Measurements from ENCODE around the gene GC. TPM values are rescaled to one million over a fixed set of nuclear protein-coding genes. Genes with fewer than 3 reads are reported as not detected.

The GC gene
- total and polyA plus RNA-seq, 9 of the 15 experiments (the other 6 are each of a cell fraction or from before 2014, with no cell fraction given), result 0.44 TPM; not detected in 8

GRCh38 chr4:71833232-71833900 is 49.5 kb upstream of the GC start (continued):
- TF ChIP-seq MGA (IDR thresholded peaks at IDR 0.05) (peak; percentile 79), MYC (IDR thresholded peaks at IDR 0.05; ENCODE audit: low read depth, low read length) (0 out of 2 replicates have a peak, but pooled peaks have one; percentile 20), MYC (CRISPR knock-in tag; IDR thresholded peaks at IDR 0.05; ENCODE audit: borderline replicate concordance, low read depth) (no peak), BCL6 (CRISPR knock-in tag; IDR thresholded peaks at IDR 0.05) (no peak), L3MBTL2 (IDR thresholded peaks at IDR 0.05) (peak; percentile 70), THRB (CRISPR knock-in tag; conservative IDR thresholded peaks at IDR 0.05) (no peak)

Data from K562 (cell line).